ENCODE measurements around the gene PPFIA1. TPM values are rescaled to one million over a fixed set of nuclear protein-coding genes. Genes with fewer than 3 reads are reported as not detected.

The PPFIA1 gene
- total and polyA plus RNA-seq, 10 of the 15 experiments (the other 5 are each of a cell fraction or from before 2014, with no cell fraction given): 5.2 to 26.2 (median 15.8) TPM

GRCh38 chr11:70327717-70328116 lies 57.2 kb downstream of the PPFIA1 start:
- TF ChIP-seq RB1 (IDR thresholded peaks at IDR 0.05; ENCODE audit: borderline replicate concordance): no peak
- 0 out of 2 replicates have a peak, but pooled peaks have one; percentile 3 for TF ChIP-seq CREM (IDR thresholded peaks at IDR 0.05; ENCODE audit: low read depth)
- peak; percentile 21; the same call in 1 of the 2 replicates for TF ChIP-seq CREB1 (IDR thresholded peaks at IDR 0.05; ENCODE audit: low read depth)
- no peak for TF ChIP-seq ZNF384 (IDR thresholded peaks at IDR 0.05; ENCODE audit: borderline replicate concordance, low read depth, low read length)
- 0 out of 2 replicates have a peak, but pooled peaks have one; percentile 23 for TF ChIP-seq FOXM1 (IDR thresholded peaks at IDR 0.05; ENCODE audit: low read depth, low read length)
- peak; percentile 42; the same call in 1 of the 2 replicates for TF ChIP-seq PKNOX1 (IDR thresholded peaks at IDR 0.05)
- TF ChIP-seq POU2F2 (IDR thresholded peaks at IDR 0.05; ENCODE audit: borderline replicate concordance, low read depth, low read length): peak; percentile 53; the same call in 1 of the 3 replicates
- TF ChIP-seq BCL11A (IDR thresholded peaks at IDR 0.05; ENCODE audit: low read depth, low read length): no peak
- peak; percentile 67 for TF ChIP-seq RUNX3 (IDR thresholded peaks at IDR 0.05; ENCODE audit: low read length)
- TF ChIP-seq EED (IDR thresholded peaks at IDR 0.05; ENCODE audit: low read depth): 0 out of 2 replicates have a peak, but pooled peaks have one; percentile 30
- TF ChIP-seq JUNB (IDR thresholded peaks at IDR 0.05): peak; percentile 13; the same call in 1 of the 2 replicates
- BruUV-seq (replicated peaks): no TSS peak

More at GRCh38 chr11:70327717-70328116, 57.2 kb downstream of the PPFIA1 start:
- Histone ChIP-seq H3K9ac (ENCODE audit: control insufficient read depth, insufficient read depth, low read length) (no peak overlapping the region), H3K27me3 (replicated peaks in 1 of 2; ENCODE audit: control insufficient read depth in 2 of 2, insufficient read depth in 2 of 2, low read length in 1 of 2) (no peaks in the 10 kb centered on the region), H2AFZ (ENCODE audit: control insufficient read depth, low read depth, low read length) (no peak overlapping the region), H3K9me3 (replicated peaks; ENCODE audit: control insufficient read depth, insufficient read depth, low read length) (no peaks in the 10 kb centered on the region; the same call in 2 of the 3 replicates), H3K4me3 (no peak overlapping the region), H3K36me3 (ENCODE audit: control insufficient read depth in 2 of 2, insufficient read depth in 2 of 2, low read length in 1 of 2) (peaks cover 9 to 33% of the 10 kb centered on the region in 2 experiments), H3K79me2 (ENCODE audit: control insufficient read depth, insufficient read depth, low read length) (no peaks in the 10 kb centered on the region; the same call in 1 of the 2 replicates), H3K27ac (ENCODE audit: control insufficient read depth, insufficient read depth) (no peak overlapping the region; the same call in 1 of the 2 replicates), H4K20me1 (ENCODE audit: control insufficient read depth, insufficient read depth) (no peaks in the 10 kb centered on the region), H3K4me1 (ENCODE audit: control insufficient read depth, insufficient read depth, low read length) (peaks cover 24% of the 10 kb centered on the region), H3K4me2 (ENCODE audit: control insufficient read depth, insufficient read depth) (peak overlapping the region; percentile 15; the same call in 1 of the 2 replicates)
- POLR2A ChIA-PET: no interaction called here
- WGBS (ENCODE audit: insufficient coverage, insufficient replicate concordance, low lambda C conversion rate, missing lambda C conversion rate): 60% methylated on average over 10 of the region's 10 CpGs
- SMC1A ChIA-PET (ENCODE audit: uncharacterized antibody, unreplicated experiment): no interaction called here
- DNase-seq (ENCODE audit: low read depth, low spot score): peak; percentile 30
- RAD21 ChIA-PET (ENCODE audit: unreplicated experiment): no interaction called here
- FAIRE-seq: no peak
- intact Hi-C loops (cut with micrococcal nuclease; ENCODE audit: unreplicated experiment): loop anchor here (10.0 kb wide), 1 partner anchor 123 kb away; the partner anchor contains the start of gene FADD
- in situ Hi-C loops (cut with MboI): no loop called here
- peak; percentile 38; the same call in 2 of the 3 replicates for ATAC-seq
- CTCF ChIA-PET: no interaction called here

All from GM12878 (cell line).